Measurements from ENCODE around the gene COL18A1.

- TF ChIP-seq POLR2A (IDR thresholded peaks at IDR 0.05) (no peak), POLR2AphosphoS5 (IDR thresholded peaks at IDR 0.05) (no peak), CTCF (IDR thresholded peaks at IDR 0.05) (no peak)
These were observed 110.5 kb downstream of the COL18A1 start for GRCh38 chr21:45515241-45516061.
